ENCODE results near the gene PLN. TPM values are rescaled to one million over a fixed set of nuclear protein-coding genes. Genes with fewer than 3 reads are reported as not detected.
A peak's percentile ranks its signal among the peaks of the same experiment; 100 is the strongest.

PLN gene
- total and polyA plus RNA-seq, 7 donors, result 2.3 to 454 (median 294) TPM

- intact Hi-C loops (cut with DNase I), result no loop called here
- no peaks in the 10 kb centered on the region for H3K27me3 ChIP-seq
- peak overlapping the region in 1 of 4 donors; percentile 84 for H3K27ac ChIP-seq
- no peaks in the 10 kb centered on the region for H3K9me3 ChIP-seq
- H3K4me1 ChIP-seq, result peaks cover 0 to 41% (median 23%) of the 10 kb centered on the region in 4 donors
- no peak overlapping the region for H3K4me3 ChIP-seq
- no peak for DNase-seq
- no peaks in the 10 kb centered on the region for H3K36me3 ChIP-seq
- TF ChIP-seq POLR2A (IDR thresholded peaks at IDR 0.05) (no peak), CTCF (IDR thresholded peaks at IDR 0.05) (no peak), EP300 (IDR thresholded peaks at IDR 0.05) (no peak), POLR2AphosphoS5 (IDR thresholded peaks at IDR 0.05) (no peak)
- 84% methylated on average over 3 of the region's 3 CpGs for WGBS, 2 donors
These were observed 4.0 kb upstream of the PLN start for GRCh38 chr6:118544105-118544504.

GRCh38 chr6:118546164-118546879 lies 1.8 kb upstream of the PLN start:
- no peak for DNase-seq
- H3K27me3 ChIP-seq, result no peaks in the 10 kb centered on the region
- no peak for TF ChIP-seq POLR2A (IDR thresholded peaks at IDR 0.05)
- 68 to 73% methylated on average over 4 of the region's 4 CpGs for WGBS, 2 donors
- peaks cover 0 to 34% (median 20%) of the 10 kb centered on the region in 4 donors for H3K4me1 ChIP-seq
- peak overlapping the region; percentile 70 to 84 (median 78) for H3K27ac ChIP-seq
- intact Hi-C loops (cut with DNase I), result no loop called here
- peak overlapping the region in 2 of 4 donors; percentile 55 to 59 for H3K4me3 ChIP-seq
- H3K36me3 ChIP-seq, result no peaks in the 10 kb centered on the region
- H3K9me3 ChIP-seq, result no peaks in the 10 kb centered on the region

- Histone ChIP-seq H3K27ac (peak overlapping the region; percentile 70 to 84 (median 78)), H3K4me1 (peaks cover 0 to 34% (median 17%) of the 10 kb centered on the region in 4 donors), H3K36me3 (no peaks in the 10 kb centered on the region), H3K27me3 (no peaks in the 10 kb centered on the region), H3K4me3 (peak overlapping the region in 3 of 4 donors; percentile 42 to 59 (median 55)), H3K9me3 (no peaks in the 10 kb centered on the region)
- WGBS, 2 donors, result 48 to 73% methylated on average over 1 of the region's 1 CpG
- TF ChIP-seq CTCF (IDR thresholded peaks at IDR 0.05) (no peak), POLR2AphosphoS5 (IDR thresholded peaks at IDR 0.05) (no peak), EP300 (IDR thresholded peaks at IDR 0.05) (no peak), POLR2A (IDR thresholded peaks at IDR 0.05) (no peak)
- no peak for DNase-seq
- intact Hi-C loops (cut with DNase I), result no loop called here
These were observed 1.2 kb upstream of the PLN start for GRCh38 chr6:118546880-118547218.

- Histone ChIP-seq H3K27me3 (no peaks in the 10 kb centered on the region), H3K4me3 (peak overlapping the region; percentile 36 to 59 (median 48)), H3K9me3 (no peaks in the 10 kb centered on the region), H3K4me1 (peaks cover 0 to 43% (median 23%) of the 10 kb centered on the region in 4 donors), H3K27ac (peak overlapping the region; percentile 70 to 84 (median 78)), H3K36me3 (no peaks in the 10 kb centered on the region)
- no peak for DNase-seq
- TF ChIP-seq CTCF (IDR thresholded peaks at IDR 0.05) (no peak), POLR2AphosphoS5 (IDR thresholded peaks at IDR 0.05) (no peak), POLR2A (IDR thresholded peaks at IDR 0.05) (no peak), EP300 (IDR thresholded peaks at IDR 0.05) (no peak)
- intact Hi-C loops (cut with DNase I), result no loop called here
These were observed 517 bp downstream of the PLN start for GRCh38 chr6:118548613-118549012.

- WGBS, 2 donors, result 35 to 40% methylated on average over 3 of the region's 3 CpGs
- Histone ChIP-seq H3K4me3 (peak overlapping the region in 3 of 4 donors; percentile 42 to 59 (median 55)), H3K27ac (peak overlapping the region; percentile 58 to 84 (median 78)), H3K4me1 (peaks cover 0 to 55% (median 38%) of the 10 kb centered on the region in 4 donors), H3K9me3 (no peaks in the 10 kb centered on the region), H3K36me3 (no peaks in the 10 kb centered on the region), H3K27me3 (no peaks in the 10 kb centered on the region)
- no peak for DNase-seq
- intact Hi-C loops (cut with DNase I), result loop anchor here (2.0 to 10.0 kb wide), 3 partner anchors 44 to 267 kb away; partner anchors contain the start of gene CEP85L
- TF ChIP-seq CTCF (IDR thresholded peaks at IDR 0.05) (peak in 3 of 4 experiments; percentile 49 to 62 (median 56)), POLR2AphosphoS5 (IDR thresholded peaks at IDR 0.05) (peak in 1 of 4 donors; percentile 20), POLR2A (IDR thresholded peaks at IDR 0.05) (no peak)
These were observed 3.3 kb downstream of the PLN start for GRCh38 chr6:118551063-118552053.

Data from sigmoid colon (tissue), 7 donors.